Measurements from ENCODE around the gene GPR183.

GPR183 gene, protein sequence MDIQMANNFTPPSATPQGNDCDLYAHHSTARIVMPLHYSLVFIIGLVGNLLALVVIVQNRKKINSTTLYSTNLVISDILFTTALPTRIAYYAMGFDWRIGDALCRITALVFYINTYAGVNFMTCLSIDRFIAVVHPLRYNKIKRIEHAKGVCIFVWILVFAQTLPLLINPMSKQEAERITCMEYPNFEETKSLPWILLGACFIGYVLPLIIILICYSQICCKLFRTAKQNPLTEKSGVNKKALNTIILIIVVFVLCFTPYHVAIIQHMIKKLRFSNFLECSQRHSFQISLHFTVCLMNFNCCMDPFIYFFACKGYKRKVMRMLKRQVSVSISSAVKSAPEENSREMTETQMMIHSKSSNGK

DNA sequence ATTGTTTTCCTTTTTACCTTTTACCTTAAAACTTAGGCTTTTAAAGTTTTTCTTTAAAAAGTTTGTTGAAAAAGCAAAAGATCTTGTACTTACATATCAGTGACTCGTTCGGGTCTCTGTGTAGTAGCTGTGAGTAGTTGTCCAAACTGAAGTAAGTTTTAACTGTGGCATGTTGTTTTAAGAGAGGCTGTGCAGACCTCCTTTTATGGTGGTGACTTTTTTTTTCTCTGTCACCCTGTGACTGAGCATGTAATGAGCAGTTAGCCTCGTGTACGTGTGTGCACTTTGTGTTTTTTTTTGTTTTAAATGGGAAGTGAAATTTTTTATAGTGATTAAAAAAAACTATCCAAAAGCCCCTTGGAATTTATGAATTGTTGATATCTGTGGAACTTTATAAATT, at the start of gene GPR183:
TSS of gene GPR183 (minus strand) at position 153 of the 400 bp plus-strand sequence. CDS start 11,254 bp downstream, outside the sequence.
- Histone ChIP-seq H3K9me3 (ENCODE audit: low read depth, low read length) (no peaks in the 10 kb centered on the region), H3K9ac (ENCODE audit: insufficient read length) (no peak within 1 kb of the TSS), H3K27ac (no peak within 1 kb of the TSS), H3K36me3 (ENCODE audit: insufficient read depth, low read length) (no peaks in the 10 kb centered on the region), H3K4me3 (no peak within 1 kb of the TSS)
- DNase-seq (ENCODE audit: low read depth, low spot score): no peak
- TF ChIP-seq FOXP2 (optimal IDR thresholded peaks at IDR 0.05; ENCODE audit: control extremely low read depth, extremely low read length, insufficient read depth) (no peak), POLR2AphosphoS5 (IDR thresholded peaks at IDR 0.05; ENCODE audit: borderline replicate concordance, low read depth, low read length) (no peak), EZH2 (IDR thresholded peaks at IDR 0.05) (no peak)

DNA sequence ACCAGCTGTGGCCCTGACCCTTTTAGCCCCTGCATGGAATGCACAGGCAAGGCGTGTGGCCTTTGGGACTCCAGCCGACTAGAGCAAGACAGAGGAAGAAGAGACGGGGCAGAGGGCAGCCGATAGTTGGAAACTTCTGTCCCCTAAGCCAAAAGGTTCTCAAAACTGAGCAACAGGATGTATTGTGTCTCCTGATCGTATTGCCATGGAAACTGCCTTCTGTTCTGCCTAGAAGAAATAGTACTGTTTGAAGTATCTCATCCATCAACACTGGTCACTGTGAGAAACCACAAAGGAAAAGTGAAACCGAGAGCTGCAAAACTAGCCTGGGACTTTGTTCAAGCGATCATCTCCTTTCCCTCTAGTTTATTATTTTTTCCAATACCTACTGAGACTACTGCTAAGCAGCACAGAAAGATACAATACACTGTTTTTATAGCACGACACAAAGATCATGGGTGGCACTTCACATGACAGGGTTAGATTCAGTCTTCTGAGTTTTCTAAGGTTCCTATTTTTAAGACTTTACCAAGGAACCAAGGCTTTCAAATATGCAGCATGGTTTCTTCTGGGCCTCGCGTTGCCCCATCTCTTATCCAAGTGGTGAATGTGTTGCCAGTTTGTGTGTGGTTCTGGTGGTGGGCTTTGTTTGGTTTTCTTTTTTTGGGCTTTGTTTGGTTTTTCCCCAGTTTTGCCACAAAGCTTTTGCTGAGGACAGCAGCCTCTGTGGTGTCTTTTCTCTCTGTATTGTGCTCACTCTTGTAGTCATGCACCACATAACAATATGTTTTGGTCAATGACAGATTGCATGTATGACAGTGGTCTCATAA, 49.3 kb upstream of the GPR183 start:
- Histone ChIP-seq H3K36me3 (ENCODE audit: insufficient read depth, low read length) (peaks cover 4% of the 10 kb centered on the region; the same call in 1 of the 2 replicates), H3K9me3 (ENCODE audit: low read depth, low read length) (no peaks in the 10 kb centered on the region), H3K27ac (no peak overlapping the region), H3K4me3 (no peak overlapping the region), H3K9ac (ENCODE audit: insufficient read length) (no peak overlapping the region)
- no peak for DNase-seq (ENCODE audit: low read depth, low spot score)
- TF ChIP-seq EZH2 (IDR thresholded peaks at IDR 0.05) (no peak), POLR2AphosphoS5 (IDR thresholded peaks at IDR 0.05; ENCODE audit: borderline replicate concordance, low read depth, low read length) (no peak)

DNA sequence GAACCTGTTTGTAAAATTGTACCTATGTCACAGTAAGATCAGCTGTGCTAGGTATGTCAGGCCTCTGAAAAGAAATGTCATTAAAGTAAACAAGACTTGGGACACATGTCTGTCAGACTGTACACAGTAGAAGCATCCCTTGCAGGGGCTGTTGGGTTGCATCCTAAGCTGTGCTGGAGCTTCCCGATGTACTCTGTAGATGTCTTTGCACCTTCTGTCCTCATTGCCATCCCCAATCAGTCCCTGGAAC, 48.7 kb upstream of the GPR183 start:
- peaks cover 4% of the 10 kb centered on the region; the same call in 1 of the 2 replicates for H3K36me3 ChIP-seq (ENCODE audit: insufficient read depth, low read length)
- H3K9ac ChIP-seq (ENCODE audit: insufficient read length): no peak overlapping the region
- no peak for DNase-seq (ENCODE audit: low read depth, low spot score)
- no peak overlapping the region for H3K4me3 ChIP-seq
- H3K27ac ChIP-seq: no peak overlapping the region
- TF ChIP-seq EZH2 (IDR thresholded peaks at IDR 0.05) (no peak), POLR2AphosphoS5 (IDR thresholded peaks at IDR 0.05; ENCODE audit: borderline replicate concordance, low read depth, low read length) (no peak), FOXP2 (optimal IDR thresholded peaks at IDR 0.05; ENCODE audit: control extremely low read depth, extremely low read length, insufficient read depth) (no peak)
- H3K9me3 ChIP-seq (ENCODE audit: low read depth, low read length): no peaks in the 10 kb centered on the region

DNA sequence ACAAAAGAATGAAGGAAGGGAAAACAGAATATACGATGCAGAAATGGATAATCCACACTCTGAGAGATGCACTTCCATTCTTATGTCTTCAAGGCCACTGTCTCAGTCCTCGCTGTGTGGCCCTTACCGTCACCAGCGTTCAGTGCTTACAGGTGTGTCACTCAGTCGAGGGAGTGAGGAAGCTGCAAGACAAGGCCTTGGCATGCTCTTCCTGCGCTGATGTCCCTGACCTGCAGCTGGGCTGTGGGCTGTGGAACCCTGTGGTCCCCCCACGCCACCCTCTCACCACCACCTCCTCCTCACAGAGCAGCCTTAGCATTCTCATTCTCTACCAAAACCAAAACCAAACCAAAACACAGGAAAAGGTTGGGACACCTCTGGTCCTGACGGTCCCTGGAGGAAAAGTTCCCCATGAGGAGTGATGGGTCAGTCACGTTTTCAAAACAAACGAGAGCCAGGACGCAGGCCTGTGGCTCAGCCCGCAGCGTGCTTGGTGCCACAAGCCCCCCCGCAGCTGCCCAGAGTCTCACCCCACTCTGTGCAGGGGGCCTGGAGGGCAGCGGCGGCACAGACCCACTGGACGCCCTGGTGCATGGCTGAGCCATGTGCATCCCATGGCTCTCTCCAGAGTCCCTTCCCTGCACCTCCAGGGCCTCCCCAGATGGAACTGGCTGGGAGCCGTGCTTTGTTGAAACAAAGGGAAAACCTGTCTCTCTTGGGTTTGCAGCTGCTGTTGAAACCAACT, 48.2 kb upstream of the GPR183 start:
- Histone ChIP-seq H3K4me3 (no peak overlapping the region), H3K27ac (no peak overlapping the region), H3K36me3 (ENCODE audit: insufficient read depth, low read length) (peaks cover 4% of the 10 kb centered on the region; the same call in 1 of the 2 replicates), H3K9ac (ENCODE audit: insufficient read length) (no peak overlapping the region), H3K9me3 (ENCODE audit: low read depth, low read length) (no peaks in the 10 kb centered on the region)
- TF ChIP-seq FOXP2 (optimal IDR thresholded peaks at IDR 0.05; ENCODE audit: control extremely low read depth, extremely low read length, insufficient read depth) (no peak), EZH2 (IDR thresholded peaks at IDR 0.05) (no peak), POLR2AphosphoS5 (IDR thresholded peaks at IDR 0.05; ENCODE audit: borderline replicate concordance, low read depth, low read length) (no peak)
- DNase-seq (ENCODE audit: low read depth, low spot score): no peak

DNA sequence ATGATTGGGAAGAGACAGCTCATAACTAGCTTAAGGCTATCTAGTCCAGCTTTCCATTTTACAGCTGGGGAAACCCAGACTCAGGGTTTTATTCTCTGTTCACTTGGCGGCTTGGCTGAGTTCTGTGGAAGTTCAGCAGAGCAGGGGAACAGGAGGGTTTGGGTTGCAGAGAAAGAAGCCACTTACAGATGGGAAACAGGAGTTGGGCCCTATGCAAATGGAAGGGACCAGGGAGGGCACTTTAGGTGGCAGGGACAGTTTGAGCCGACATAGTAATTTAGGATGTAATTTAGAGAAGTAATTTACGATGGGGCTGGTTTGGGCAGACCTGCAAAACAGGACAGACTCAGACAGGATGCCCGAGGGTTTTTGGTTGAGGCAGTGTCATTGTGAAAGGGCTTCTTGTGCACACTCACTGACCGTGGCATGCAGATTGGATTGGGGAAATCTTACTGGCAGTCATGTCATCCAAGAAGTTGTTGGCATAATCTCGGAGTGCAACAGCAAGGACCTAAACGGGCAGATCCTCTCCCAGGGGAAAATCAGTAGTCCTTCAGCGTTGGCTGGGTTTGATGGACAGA, 47.3 kb upstream of the GPR183 start:
- Histone ChIP-seq H3K9me3 (ENCODE audit: low read depth, low read length) (no peaks in the 10 kb centered on the region), H3K27ac (no peak overlapping the region), H3K36me3 (ENCODE audit: insufficient read depth, low read length) (peaks cover 4% of the 10 kb centered on the region; the same call in 1 of the 2 replicates), H3K4me3 (no peak overlapping the region), H3K9ac (ENCODE audit: insufficient read length) (no peak overlapping the region)
- DNase-seq (ENCODE audit: low read depth, low spot score): no peak
- TF ChIP-seq EZH2 (IDR thresholded peaks at IDR 0.05): no peak
- no peak for TF ChIP-seq POLR2AphosphoS5 (IDR thresholded peaks at IDR 0.05; ENCODE audit: borderline replicate concordance, low read depth, low read length)
- no peak for TF ChIP-seq FOXP2 (optimal IDR thresholded peaks at IDR 0.05; ENCODE audit: control extremely low read depth, extremely low read length, insufficient read depth)

DNA sequence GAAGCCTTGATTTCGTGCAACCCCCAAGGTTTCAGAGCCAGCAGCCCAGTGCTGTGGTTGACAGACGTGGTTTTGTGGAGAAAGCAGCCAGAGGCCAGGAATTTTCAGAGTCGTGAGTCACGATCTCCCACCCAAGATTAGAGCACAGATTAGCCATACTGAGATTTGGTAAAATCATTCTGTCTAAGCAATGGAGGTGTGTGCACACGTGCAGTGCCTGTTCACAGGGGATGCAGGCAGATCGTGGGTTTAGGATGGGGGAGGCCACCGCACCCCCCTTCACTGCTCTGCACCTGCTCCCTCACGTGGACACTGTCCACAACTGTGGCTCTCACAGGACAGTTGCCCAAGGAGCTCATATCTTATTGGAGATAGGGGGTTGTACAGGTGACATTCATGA, 46.6 kb upstream of the GPR183 start:
- TF ChIP-seq EZH2 (IDR thresholded peaks at IDR 0.05): no peak
- no peak for TF ChIP-seq POLR2AphosphoS5 (IDR thresholded peaks at IDR 0.05; ENCODE audit: borderline replicate concordance, low read depth, low read length)
- TF ChIP-seq FOXP2 (optimal IDR thresholded peaks at IDR 0.05; ENCODE audit: control extremely low read depth, extremely low read length, insufficient read depth): no peak
- no peak for DNase-seq (ENCODE audit: low read depth, low spot score)
- no peak overlapping the region for H3K27ac ChIP-seq
- H3K9ac ChIP-seq (ENCODE audit: insufficient read length): no peak overlapping the region
- H3K4me3 ChIP-seq: no peak overlapping the region
- no peaks in the 10 kb centered on the region for H3K9me3 ChIP-seq (ENCODE audit: low read depth, low read length)
- peaks cover 4% of the 10 kb centered on the region; the same call in 1 of the 2 replicates for H3K36me3 ChIP-seq (ENCODE audit: insufficient read depth, low read length)

DNA sequence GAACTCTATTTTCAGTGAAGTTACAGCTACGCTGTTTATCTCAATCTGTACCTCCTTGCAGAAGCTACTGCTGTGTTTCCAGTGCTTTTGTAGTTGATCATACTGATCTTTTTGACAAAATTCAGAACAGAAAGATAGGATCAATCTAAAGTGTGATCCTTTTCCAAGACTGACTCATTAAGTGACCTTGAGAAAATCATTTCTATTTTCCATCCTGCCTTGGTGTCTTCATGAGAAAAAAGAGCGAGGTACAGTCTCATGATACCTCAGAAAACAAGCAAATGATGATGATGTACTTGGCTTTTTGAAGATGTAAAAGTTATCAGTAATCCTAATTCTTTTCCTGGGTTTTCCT, 46.0 kb upstream of the GPR183 start:
- no peak overlapping the region for H3K4me3 ChIP-seq
- H3K27ac ChIP-seq: no peak overlapping the region
- no peak overlapping the region for H3K9ac ChIP-seq (ENCODE audit: insufficient read length)
- H3K36me3 ChIP-seq (ENCODE audit: insufficient read depth, low read length): peaks cover 4% of the 10 kb centered on the region; the same call in 1 of the 2 replicates
- no peaks in the 10 kb centered on the region for H3K9me3 ChIP-seq (ENCODE audit: low read depth, low read length)
- no peak for TF ChIP-seq FOXP2 (optimal IDR thresholded peaks at IDR 0.05; ENCODE audit: control extremely low read depth, extremely low read length, insufficient read depth)
- TF ChIP-seq EZH2 (IDR thresholded peaks at IDR 0.05): no peak
- no peak for TF ChIP-seq POLR2AphosphoS5 (IDR thresholded peaks at IDR 0.05; ENCODE audit: borderline replicate concordance, low read depth, low read length)
- DNase-seq (ENCODE audit: low read depth, low spot score): no peak

All from SK-N-MC (cell line).